Stimulated activated CD4-positive, alpha-beta T cell treated with anti-CD3 and anti-CD28 coated beads, Interleukin-1b, Interleukin-23, amount 100 ng/mL, for 24 hours (primary cell): ENCODE results near the gene ERC2.

ENCODE experiments used
- DNase-seq, 4 experiments: peaks; one replicate each; pipeline ENCODE4 v3.0.0-alpha.2; 2020; ENCODE audit warnings: low read depth in 4 of 4, low spot score in 1 of 4

Gene ERC2

GRCh38 chr3:55633333-55633732 lies 834.9 kb downstream of the ERC2 start:
- no peak for DNase-seq

- no peak for DNase-seq
Measured at GRCh38 chr3:55631766-55632331, 836.4 kb downstream of the ERC2 start.

GRCh38 chr3:55630921-55631299 lies 837.4 kb downstream of the ERC2 start:
- DNase-seq = no peak

- DNase-seq = no peak
Measured at GRCh38 chr3:55630280-55630920, 837.9 kb downstream of the ERC2 start.

GRCh38 chr3:55629432-55629831 lies 838.8 kb downstream of the ERC2 start:
- no peak for DNase-seq

- no peak for DNase-seq
Measured at GRCh38 chr3:55626279-55626665, 842.0 kb downstream of the ERC2 start.

- DNase-seq = no peak
Measured at GRCh38 chr3:55624238-55624637, 844.0 kb downstream of the ERC2 start.

GRCh38 chr3:55623786-55624185 lies 844.5 kb downstream of the ERC2 start:
- DNase-seq = no peak

- no peak for DNase-seq
Measured at GRCh38 chr3:55622733-55623132, 845.5 kb downstream of the ERC2 start.

GRCh38 chr3:55622116-55622515 lies 846.2 kb downstream of the ERC2 start:
- no peak for DNase-seq

GRCh38 chr3:55621648-55622047 lies 846.6 kb downstream of the ERC2 start:
- no peak for DNase-seq

GRCh38 chr3:55621026-55621422 lies 847.2 kb downstream of the ERC2 start:
- DNase-seq = no peak

- DNase-seq = no peak
Measured at GRCh38 chr3:55620351-55621025, 847.8 kb downstream of the ERC2 start.

GRCh38 chr3:55619046-55619808 lies 849.0 kb downstream of the ERC2 start:
- no peak for DNase-seq

GRCh38 chr3:55617385-55617784 lies 850.9 kb downstream of the ERC2 start:
- DNase-seq = no peak

GRCh38 chr3:55616803-55617202 lies 851.5 kb downstream of the ERC2 start:
- no peak for DNase-seq

- no peak for DNase-seq
Measured at GRCh38 chr3:55615694-55616295, 852.5 kb downstream of the ERC2 start.

- no peak for DNase-seq
Measured at GRCh38 chr3:55615039-55615693, 853.1 kb downstream of the ERC2 start.

GRCh38 chr3:55611121-55611520 lies 857.1 kb downstream of the ERC2 start:
- no peak for DNase-seq

- DNase-seq = no peak
Measured at GRCh38 chr3:55609230-55609827, 858.9 kb downstream of the ERC2 start.
